NCI-H2196 (cell line): ENCODE results near the gene TBXAS1.

Source experiments
- DNase-seq: peaks from one replicate; lab custom pipeline; 2025; ENCODE audit not compliant: unreplicated experiment; lab: John Stamatoyannopoulos, UW

TBXAS1 gene

DNA sequence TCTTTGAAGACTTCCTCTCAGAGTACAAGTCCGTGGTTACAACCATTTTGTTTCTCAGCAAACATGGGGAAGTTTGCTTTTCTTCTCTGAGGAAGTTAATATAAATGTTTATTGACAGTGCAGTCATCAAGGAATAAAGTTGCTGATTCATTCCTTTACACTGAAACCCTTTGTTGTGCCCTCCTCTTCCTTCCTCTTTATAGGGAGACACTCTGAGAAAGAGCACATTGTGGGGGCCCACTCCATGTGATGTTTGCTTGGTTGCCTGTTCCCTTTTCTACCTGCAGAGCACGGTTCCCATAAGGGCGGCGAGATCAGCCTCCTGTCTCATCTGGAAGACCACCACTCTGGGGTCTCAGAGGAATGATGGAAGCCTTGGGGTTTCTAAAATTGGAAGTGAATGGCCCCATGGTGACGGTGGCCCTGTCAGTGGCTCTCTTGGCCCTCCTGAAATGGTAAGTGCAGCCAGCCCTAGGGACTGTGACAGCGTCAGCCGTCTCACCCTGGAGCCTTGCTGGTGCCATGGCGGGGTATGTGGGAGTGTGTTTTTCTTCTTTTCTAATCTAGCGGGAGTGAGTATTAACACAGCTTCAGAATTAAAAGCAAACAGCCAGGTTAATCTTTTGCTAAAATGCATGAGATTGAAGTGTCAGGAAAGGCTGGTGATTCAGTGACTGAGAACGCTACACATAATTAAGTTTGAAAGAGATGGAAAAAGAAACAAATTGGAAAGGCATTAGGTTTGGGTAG lies at the start of gene TBXAS1:
Gene TBXAS1 (plus strand): TSS at position 240 of the 750 bp plus-strand sequence. CDS start 127 bp downstream, at position 367.
- DNase-seq: no peak

DNA sequence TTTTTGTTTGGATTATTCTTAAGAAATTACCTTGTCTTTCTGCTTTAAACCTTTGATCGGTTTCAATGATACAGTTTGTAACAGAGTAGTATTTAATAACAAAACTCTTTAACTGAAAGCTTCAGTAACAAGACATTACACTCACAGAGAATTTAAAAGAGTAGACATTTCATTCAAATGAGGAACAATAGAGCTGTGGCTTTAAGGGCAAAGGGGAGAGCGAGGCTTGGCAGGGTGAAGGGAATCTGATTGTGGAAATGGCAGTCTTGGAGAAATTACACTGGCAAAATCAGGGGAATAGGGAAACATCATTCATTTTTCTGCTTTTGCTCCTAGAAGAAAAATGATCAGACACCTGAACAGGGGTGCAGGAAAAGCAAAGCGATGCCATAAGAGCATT lies 46.1 kb upstream of the TBXAS1 start:
- DNase-seq: no peak

DNA sequence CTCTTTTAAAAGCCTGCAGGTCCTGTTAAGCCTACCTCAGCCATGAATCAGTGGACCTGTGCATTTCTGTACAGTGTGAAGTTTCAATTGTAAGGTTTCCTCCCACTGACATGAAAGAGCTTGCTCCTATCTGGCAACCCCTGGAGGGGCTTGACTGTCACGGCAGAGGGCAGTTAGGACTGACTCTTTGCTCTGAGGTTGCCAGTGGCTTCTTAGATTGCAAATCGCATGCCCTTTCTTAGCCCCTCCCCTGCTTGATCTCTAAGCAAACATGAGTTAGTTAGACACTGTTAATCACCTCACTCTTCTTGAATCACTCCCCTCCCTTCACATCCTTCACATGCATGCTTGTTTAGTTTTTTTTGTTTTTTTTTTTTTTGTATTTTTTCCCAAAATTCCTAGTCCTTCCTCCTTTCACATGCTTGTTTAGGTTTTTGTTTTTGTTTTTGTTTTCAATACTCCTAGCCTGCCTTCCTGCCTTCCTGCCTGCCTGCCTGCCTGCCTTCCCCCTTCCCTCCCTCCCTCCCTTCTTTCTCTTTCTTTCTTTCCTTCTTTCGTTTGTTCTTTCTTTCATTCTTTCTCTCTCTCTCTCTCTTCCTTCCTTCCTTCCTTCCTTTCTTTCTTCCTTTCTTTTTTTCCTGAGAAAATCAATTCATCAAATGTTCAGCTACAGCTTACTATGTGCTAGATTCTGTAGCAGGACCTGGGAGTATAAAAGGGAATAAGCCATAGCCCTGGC lies 45.2 kb upstream of the TBXAS1 start:
- no peak for DNase-seq

DNA sequence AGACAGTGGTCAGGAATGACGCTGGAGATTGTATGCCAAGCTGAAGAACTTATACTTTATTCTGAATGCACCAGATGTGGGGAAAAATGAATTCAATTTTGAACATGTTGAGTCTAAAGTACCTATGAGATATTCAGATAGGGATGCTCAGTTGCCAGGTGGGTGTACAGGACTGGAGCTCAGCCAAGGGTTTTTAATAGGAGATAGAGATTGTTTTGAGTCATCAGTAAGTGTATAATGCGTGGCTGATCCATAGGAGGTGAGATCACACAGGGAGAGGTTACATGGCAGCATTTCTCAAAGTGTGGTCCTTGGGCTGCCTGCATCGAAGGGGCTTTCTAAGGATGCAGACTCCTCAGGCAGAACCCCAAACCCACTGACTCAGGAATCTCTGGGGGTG lies 44.4 kb upstream of the TBXAS1 start:
- DNase-seq: no peak

DNA sequence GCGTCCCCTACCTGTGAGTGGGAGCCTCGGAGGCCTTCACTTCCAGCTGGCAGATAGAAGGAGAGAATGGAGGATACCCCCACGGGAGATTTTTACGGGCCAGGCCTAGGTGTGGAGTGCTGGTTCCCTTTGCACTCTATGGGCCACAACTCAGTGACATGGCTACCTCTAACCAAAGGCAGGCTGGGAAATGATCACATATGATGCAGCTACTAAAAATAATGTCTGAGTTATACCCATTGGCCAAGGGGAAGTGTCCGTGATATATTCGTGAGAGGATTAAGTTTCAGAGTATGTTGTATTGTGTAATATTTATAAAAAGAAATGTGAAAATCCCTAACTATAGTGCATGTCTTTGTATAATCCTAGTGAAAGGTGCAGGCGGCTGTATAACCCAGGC lies 37.7 kb upstream of the TBXAS1 start:
- no peak for DNase-seq

DNA sequence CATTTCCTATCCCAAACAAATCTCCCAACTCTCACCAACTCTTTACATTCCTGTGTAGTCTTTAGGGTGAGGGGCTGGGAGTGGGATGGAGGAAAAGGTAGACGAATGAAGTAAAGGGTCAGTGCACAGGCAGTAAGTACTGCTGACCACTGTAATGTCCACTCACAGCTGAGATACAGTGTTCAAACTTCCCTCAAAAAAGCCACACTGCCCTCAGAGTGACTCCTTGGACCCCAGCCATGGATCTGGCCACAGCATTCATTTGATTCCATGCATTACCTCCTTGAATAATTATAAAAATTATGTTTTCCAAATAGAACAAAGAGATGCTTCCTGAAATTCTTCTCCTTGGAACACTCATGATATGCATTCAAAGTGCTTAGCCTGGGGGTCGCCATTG lies 31.5 kb upstream of the TBXAS1 start:
- no peak for DNase-seq

DNA sequence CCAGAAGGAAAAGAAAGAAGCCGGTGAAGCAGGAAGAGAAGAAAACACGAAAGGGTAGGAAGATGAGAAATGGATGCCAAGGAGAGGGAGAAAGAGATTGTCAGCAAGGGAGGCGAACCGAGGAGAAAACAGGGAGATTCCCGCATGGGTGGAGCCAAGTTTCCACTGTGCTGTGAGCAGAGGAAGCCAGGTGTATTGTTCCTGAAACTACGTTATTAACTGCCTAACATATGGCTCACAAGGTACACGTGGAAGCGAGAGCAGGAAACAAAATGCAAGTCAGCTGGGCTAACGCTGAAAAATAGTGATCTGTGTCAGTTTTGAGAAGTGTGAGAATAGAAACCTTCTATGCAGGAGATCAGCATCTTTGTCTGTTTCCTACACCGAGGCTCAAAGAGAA lies 30.8 kb upstream of the TBXAS1 start:
- DNase-seq: no peak

DNA sequence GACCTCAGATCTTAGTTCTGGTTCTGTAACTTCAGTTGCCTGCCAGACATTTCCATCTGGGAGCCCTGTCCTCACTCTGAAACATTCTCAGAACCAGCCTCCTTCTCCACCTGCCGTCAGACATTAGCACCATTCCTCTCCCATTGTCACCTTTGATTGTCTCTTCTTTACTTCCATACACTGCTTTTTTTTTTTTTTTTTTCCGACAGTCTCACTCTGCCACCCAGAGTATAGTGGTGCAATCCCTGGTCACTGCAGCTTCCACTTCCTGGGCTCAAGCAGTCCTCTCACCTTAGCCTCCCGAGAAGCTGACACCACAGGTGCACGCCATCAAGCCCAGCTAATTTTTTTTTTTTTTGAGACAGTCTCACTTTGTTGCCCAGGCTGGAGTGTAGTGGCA lies 30.2 kb upstream of the TBXAS1 start:
- DNase-seq: no peak

DNA sequence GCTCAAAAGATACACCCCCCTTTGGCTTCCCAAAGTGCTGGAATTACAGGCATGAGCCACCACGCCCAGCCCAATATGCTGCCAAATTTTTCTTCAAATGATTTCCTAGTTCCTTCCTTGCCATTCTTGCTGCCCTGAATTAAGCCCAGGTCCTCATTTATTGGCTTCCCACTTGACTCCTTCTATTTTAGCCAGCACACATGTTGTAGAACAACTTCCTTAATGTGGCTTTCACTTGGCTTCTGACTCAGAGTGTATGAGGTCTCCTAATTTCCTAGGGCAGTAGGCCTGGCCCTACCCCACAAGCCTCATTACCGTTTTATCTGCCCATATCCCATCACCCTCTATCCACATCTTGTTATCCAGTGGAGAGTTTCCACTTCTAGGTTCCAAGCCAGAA lies 29.5 kb upstream of the TBXAS1 start:
- no peak for DNase-seq

DNA sequence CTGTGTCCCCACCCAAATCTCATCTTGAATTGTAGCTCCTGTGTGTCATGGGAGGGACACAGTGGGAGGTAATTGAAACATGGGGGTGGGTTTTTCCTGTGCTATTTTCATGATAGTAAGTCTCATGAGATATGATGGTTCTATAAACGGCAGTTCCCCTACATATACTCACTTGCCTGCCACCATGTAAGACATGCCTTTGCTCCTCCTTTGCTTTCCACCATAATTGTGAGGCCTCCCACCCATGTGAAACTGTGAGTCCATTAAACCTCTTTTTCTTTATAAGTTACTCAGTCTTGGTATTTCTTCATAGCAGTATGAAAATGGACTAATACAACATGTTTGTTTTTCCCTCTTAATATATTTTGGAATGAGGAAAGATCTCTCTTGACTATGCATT lies 24.5 kb upstream of the TBXAS1 start:
- no peak for DNase-seq

DNA sequence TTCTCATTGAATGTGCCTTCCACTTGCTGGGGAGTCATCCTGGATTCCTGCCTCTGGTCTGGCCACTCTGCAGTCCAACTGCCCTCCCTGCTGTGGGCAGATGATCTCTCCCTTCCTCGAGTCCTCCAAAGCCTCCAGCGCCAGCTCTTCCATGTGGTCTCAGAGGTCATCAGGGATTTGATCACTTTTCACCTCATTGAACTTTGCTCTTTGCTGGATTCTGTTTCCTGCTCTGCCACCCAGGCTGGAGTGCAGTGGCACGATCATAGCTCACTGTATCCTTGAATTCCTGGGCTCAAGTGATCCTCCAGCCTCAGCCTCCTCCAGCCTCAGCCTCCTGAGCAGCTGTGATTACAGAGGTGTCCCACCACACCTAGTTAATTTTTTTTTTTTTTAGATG lies 22.1 kb upstream of the TBXAS1 start:
- DNase-seq: no peak

DNA sequence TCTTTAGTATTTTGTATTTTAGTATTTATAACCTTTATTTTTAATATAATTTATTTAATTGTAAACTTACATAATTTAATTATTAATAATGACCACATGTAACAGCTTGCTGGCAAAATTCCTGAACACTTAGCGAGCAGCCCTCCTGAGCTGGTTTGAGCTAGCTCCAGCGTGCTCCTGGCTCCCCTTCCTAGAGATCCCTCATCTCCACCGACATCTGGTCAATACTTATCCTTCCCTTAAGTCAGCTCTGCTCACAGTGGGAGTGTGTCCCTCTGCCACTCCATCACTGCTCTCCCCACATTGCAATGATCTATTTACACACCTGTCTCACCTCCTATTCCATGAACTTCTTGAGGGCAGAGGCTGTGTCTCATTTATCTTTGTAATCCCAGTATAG lies 20.6 kb upstream of the TBXAS1 start:
- no peak for DNase-seq

DNA sequence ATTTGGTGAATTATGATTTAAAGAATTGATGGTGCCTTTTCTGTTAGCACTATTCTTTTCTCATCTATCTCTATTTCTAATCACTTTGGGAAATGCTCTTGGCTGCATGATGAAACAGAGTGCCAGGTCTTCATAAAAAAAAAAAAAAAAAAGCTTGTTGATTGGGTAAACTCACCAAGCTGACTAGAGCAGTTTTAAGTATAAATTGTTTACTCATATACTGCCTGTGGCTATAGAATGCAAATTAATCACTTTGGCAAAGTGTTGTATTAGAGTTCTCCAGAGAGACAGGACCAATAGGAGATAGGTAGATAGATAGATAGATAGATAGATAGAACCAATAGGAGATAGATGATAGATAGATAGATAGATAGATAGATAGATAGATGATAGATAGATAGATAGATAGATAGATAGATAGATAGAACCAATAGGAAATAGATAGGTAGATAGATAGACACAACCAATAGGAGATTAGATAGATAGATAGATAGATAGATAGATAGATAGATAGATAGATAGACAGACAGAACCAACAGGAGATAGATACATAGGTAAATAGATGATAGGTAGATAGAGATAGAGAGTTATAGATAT lies 20.1 kb upstream of the TBXAS1 start:
- no peak for DNase-seq

DNA sequence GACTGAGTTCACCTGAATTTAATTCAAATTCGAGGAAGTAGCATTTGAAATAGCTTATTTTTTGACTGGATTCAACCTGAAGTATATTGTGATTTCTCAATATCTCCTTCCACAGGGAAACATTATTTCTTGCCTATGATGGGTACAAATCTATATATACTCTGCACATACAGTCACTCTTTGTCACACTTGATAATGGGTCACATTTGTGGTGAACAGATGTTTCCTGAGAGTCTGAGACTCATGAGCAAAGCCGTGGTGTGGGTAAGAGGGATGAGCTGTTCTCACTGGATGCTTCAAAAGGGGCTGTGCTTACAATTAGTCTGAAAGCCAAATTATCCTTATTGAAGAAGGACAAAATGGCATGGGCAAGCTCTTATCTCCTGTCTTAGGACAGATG lies 18.0 kb upstream of the TBXAS1 start:
- no peak for DNase-seq

DNA sequence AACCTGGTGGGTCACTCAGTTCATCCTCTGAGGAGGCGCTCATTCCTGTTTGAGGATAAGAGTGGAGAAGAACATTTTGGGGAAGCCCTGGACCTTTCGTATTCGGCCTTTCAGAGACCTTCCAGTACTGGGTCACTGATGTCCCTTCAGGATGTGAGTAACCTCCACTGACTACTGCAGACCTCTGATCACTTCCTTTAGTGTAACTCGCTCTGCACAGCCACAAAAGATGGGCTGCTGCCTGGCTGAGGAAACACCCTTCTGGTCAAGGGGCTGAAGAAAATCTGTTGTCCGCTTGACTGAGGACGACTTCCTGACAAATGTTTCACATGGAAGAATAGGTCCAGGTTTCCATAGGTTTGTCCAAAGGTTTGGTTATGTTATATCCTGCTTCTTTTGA lies 15.9 kb upstream of the TBXAS1 start:
- DNase-seq: no peak

DNA sequence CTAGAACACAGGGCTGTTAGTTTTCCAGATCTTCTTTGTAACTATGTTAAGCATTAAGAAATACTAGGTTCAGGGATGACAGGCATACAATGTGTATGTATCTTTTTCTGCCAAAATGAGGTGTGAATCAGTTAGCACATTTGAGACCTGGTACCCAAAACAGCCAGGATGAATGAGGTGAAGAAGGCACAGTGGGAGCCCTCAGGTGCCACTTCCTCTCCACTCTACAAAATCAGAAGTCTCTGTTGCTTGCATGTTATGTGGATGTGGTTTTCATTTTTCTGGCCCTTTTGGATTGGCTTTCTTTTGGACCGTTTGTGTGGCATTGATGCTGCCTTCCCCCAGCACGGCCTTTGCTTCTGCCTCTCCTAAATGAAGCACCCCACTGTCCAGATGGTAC lies 15.4 kb upstream of the TBXAS1 start:
- DNase-seq: no peak

DNA sequence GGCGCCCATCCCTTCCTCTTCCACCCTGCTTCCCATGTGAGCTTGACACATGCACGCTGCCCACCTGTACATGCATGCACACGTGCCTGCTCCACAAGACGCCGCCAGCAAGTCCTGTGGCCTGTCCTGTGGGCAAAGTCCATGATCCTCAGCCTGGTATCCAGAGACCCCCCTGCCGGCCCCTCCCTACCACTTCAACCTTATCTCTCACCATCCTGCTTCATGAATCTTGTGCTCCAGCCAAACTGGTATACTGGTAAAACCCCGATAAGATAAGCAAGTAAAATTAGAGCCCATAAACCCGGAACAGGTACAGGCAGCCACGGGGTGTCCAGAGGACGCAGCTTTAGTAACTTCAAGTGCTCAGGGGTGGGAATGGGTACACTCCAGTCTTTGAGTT lies 11.8 kb upstream of the TBXAS1 start:
- no peak for DNase-seq

DNA sequence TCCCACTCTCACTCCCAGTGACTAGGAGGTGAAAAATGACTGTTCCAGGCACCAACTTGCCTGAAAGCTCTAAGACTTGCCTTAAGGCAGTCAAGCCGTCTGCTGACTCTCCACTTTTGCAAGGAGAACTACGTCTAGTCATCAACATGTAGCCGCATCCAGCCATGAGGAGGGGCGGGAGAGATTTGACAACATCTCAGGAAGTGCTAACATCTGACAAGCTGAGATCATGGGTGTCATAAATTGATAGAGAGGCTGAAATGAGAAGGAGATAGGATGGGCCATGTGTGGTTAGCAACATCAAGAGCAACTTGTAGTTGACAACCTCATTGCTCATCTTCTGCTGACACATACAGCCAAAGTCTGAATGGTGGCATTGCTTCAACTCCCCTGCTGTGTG lies 9.0 kb upstream of the TBXAS1 start:
- no peak for DNase-seq

DNA sequence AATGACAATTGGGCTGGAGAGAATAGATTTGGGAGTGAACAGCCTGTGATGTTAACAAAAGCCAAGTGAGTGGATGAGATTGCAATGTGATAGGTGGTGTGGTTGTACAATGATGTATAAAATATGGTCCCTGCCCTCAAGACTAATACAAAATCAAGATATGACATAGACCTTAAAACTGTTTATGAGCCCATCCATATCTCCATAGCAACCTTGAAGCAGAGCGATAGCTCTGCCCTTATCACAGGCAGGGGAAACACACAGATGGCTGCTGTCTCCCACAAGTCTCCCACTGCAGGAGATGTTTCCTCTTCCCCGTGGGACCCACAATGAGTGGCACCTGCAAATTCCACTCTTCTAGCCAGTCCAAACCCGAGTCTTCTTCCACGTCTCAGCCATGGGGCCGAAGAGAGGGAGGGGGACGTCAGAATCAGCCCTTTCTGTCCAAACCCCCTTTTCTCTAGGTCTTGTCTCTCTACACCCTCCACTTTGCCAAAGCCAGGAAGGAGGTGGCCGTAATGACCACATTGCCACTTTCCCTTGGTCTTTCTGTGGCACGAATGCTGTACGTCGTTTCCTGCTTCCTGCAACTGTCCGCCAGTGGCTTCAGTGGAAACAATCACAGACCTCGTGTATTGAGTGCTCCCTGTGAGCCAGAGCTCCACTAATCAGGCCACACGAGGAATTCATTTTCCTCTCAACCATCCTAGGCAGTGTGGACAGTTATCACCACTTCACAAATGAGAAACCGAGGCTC lies 7.5 kb upstream of the TBXAS1 start:
- no peak for DNase-seq

DNA sequence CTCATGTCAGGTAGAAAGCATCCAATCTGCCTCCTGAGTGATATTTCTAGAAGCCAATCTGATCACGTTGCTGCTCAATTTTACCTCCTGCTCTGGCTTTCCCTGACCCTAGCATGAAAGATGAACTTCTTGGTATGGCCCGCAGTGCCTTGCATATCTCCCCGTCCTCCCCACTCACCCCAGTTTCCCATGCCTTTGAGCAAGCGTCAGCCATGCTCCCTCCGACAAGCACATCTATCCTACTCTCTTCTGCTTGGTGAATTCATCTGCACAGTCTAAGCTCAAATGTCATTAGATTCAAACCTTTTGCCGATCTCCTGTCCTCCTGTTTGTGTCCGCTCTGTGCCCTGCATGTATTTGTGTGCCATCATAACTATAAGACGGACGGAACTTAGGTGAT lies 6.2 kb upstream of the TBXAS1 start:
- no peak for DNase-seq

DNA sequence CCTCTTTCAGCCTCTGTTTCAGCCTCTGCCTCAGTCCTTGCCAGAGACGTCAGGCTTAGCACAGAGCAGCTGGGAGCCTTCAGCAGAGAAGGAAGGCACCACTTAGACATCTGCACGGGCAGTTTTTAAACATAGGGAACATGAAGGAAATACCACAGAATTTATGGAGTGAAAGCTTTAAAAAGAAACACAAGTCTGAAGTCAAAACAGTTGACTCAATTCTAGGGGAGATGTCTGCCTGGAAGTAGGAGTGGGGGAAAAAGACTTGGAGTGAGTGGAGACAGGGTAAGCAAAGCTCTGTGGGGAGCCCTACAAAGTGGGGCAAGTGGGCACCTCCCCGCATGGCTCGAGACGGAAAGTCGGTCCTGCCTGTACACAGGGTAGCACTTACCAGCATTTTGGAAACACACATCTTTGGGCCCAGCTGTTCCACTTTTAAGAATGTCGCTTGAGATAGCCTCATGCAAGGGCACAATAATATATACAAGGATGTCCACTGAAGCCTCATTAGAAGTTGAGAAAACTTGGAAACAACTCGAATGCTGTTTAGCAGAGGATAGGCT lies 5.0 kb upstream of the TBXAS1 start:
- DNase-seq: no peak
